SU-DHL-6 (cell line): ENCODE measurements around the gene KCNB1.

Experiments
- EZH2phosphoT487 ChIP-seq: fragments of 200-600 bp; sonication (generic), shearing (Covaris generic); conservative IDR thresholded peaks from 2 replicates; pipeline ENCODE4 v1.6.1; 2018; ENCODE audit warnings: mild to moderate bottlenecking, antibody characterized with exemption, low read length, moderate library complexity, mixed read lengths
- TF ChIP-seq, protein P1 (sequence below): fragments of 200-600 bp; sonication (generic); IDR thresholded peaks from one replicate; pipeline ENCODE4 v1.5.1; 2017; ENCODE audit warnings: antibody characterized with exemption, mild to moderate bottlenecking, low read length, moderate library complexity; ENCODE audit not compliant: insufficient read depth, poor library complexity, severe bottlenecking

- TF ChIP-seq, protein P1, sequence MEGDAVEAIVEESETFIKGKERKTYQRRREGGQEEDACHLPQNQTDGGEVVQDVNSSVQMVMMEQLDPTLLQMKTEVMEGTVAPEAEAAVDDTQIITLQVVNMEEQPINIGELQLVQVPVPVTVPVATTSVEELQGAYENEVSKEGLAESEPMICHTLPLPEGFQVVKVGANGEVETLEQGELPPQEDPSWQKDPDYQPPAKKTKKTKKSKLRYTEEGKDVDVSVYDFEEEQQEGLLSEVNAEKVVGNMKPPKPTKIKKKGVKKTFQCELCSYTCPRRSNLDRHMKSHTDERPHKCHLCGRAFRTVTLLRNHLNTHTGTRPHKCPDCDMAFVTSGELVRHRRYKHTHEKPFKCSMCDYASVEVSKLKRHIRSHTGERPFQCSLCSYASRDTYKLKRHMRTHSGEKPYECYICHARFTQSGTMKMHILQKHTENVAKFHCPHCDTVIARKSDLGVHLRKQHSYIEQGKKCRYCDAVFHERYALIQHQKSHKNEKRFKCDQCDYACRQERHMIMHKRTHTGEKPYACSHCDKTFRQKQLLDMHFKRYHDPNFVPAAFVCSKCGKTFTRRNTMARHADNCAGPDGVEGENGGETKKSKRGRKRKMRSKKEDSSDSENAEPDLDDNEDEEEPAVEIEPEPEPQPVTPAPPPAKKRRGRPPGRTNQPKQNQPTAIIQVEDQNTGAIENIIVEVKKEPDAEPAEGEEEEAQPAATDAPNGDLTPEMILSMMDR: no peak
- no peak for TF ChIP-seq EZH2phosphoT487
Observed at GRCh38 chr20:49447364-49447763, 35.1 kb downstream of the KCNB1 start.
